MCF 10A (cell line): Measurements from ENCODE around the gene MPLKIP. TPM values are rescaled to one million over a fixed set of nuclear protein-coding genes. Genes with fewer than 3 reads are reported as not detected.
A peak's percentile ranks its signal among the peaks of the same experiment; 100 is the strongest.

ENCODE experiments used
- BruUV-seq: library from RNA; stranded (reverse); fragments of 400-500 nt; replicated peaks from 2 replicates; lab custom pipeline; 2021; lab: Mats Ljungman, UMichigan
- CTCF ChIA-PET: fragments of 300-600 bp; sonication (Branson Sonifier 250); formaldehyde crosslinking; extraction: SDS; loops from one replicate; lab custom pipeline; 2021; ENCODE audit warnings: antibody characterized with exemption, inconsistent platforms; lab: Yijun Ruan, JAX
- POLR2A ChIA-PET: fragments of 300-600, 350-650 bp; sonication (Branson Sonifier 250); formaldehyde crosslinking; extraction: SDS; loops from one replicate; lab custom pipeline; 2020; ENCODE audit warnings: antibody characterized with exemption, inconsistent platforms; lab: Yijun Ruan, JAX
- DNase-seq: peaks from one replicate; pipeline ENCODE4 v3.0.0-alpha.2; 2018; ENCODE audit not compliant: unreplicated experiment
- H3K27ac Mint-ChIP-seq: one replicate; pipeline ENCODE4 v1.8.0; 2022; ENCODE audit warnings: mild to moderate bottlenecking, low read depth, mixed read lengths; ENCODE audit not compliant: unreplicated experiment
- H3K27me3 Mint-ChIP-seq: one replicate; pipeline ENCODE4 v1.8.0; 2022; ENCODE audit warnings: mixed read lengths; ENCODE audit not compliant: insufficient read depth, unreplicated experiment
- H3K36me3 Mint-ChIP-seq: one replicate; pipeline ENCODE4 v1.8.0; 2022; ENCODE audit warnings: mild to moderate bottlenecking, moderate library complexity, mixed read lengths; ENCODE audit not compliant: insufficient read depth, unreplicated experiment
- H3K4me1 Mint-ChIP-seq: one replicate; pipeline ENCODE4 v1.8.0; 2022; ENCODE audit warnings: mixed read lengths; ENCODE audit not compliant: insufficient read depth, unreplicated experiment
- H3K4me3 Mint-ChIP-seq: one replicate; pipeline ENCODE4 v1.8.0; 2022; ENCODE audit warnings: mild to moderate bottlenecking, moderate library complexity, mixed read lengths; ENCODE audit not compliant: unreplicated experiment
- H3K9me3 Mint-ChIP-seq: one replicate; pipeline ENCODE4 v1.8.0; 2022; ENCODE audit warnings: mixed read lengths; ENCODE audit not compliant: unreplicated experiment
- CTCF ChIP-seq: fragments of 200-600 bp; IDR thresholded peaks from one replicate; pipeline ENCODE4 v1.8.0; 2022; ENCODE audit warnings: antibody characterized with exemption, mild to moderate bottlenecking; ENCODE audit not compliant: unreplicated experiment
- intact Hi-C: fragments of 100-400 bp; cut with micrococcal nuclease; formaldehyde crosslinking; loops from 2 replicates; pipeline ENCODE4 v1.14.1; 2022
- total RNA-seq: library from RNA; stranded (reverse); gene quantifications from 2 replicates; pipeline ENCODE4 v1.2.3, GENCODE V29; 2022

MPLKIP gene
- total RNA-seq, 1 experiment from 2014 or later = 30.6 TPM

GRCh38 chr7:40095230-40095629 lies 39.2 kb downstream of the MPLKIP start:
- TSS peak; percentile 26 for BruUV-seq
- no peak overlapping the region for H3K4me3 Mint-ChIP-seq
- H3K9me3 Mint-ChIP-seq = no peaks in the 10 kb centered on the region
- intact Hi-C loops = no loop called here
- H3K4me1 Mint-ChIP-seq = no peaks in the 10 kb centered on the region
- no peak overlapping the region for H3K27ac Mint-ChIP-seq
- H3K27me3 Mint-ChIP-seq = no peaks in the 10 kb centered on the region
- no peak for TF ChIP-seq CTCF
- ChIA-PET CTCF (interaction anchor here (1.2 kb wide), 1 partner anchor 515 kb away, joined by 4 read pairs; no protein-coding TSS in a partner anchor), POLR2A (no interaction called here)
- DNase-seq = no peak
- H3K36me3 Mint-ChIP-seq = peaks cover 74% of the 10 kb centered on the region

DNA sequence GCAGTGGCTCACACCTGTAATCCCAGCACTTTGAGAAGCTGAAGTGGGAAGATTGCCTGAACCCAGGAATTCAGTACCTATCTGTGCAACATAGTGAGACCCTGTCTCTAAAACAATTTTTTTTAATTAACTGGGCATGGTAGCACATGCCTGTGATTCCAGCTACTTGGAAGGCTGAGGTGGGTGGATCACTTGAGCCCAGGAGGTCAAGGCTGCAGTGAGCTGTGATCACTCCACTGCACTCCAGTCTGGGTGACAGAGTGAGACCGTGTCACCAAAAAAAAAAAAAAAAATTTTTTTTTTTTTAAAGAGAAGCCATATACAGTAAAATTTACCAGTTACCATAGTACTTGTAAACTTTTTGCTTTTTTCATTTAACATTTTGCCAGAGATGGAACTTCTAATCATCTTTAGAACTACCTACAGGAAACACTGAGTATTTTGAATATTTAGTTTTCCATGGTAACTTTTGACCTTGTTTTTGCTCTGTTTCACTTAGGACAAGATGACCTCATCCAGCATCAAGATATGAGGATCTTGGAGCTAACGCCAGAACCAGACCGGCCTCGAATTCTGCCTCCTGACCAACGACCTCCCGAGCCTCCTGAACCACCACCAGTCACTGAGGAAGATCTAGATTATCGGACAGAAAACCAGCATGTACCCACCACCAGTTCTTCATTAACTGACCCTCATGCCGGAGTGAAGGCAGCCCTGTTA lies 40.6 kb downstream of the MPLKIP start:
- Mint-ChIP-seq H3K36me3 (peaks cover 81% of the 10 kb centered on the region), H3K9me3 (no peaks in the 10 kb centered on the region), H3K4me1 (no peaks in the 10 kb centered on the region), H3K27ac (no peak overlapping the region), H3K4me3 (no peak overlapping the region), H3K27me3 (no peaks in the 10 kb centered on the region)
- intact Hi-C loops = no loop called here
- no peak for TF ChIP-seq CTCF
- no TSS peak for BruUV-seq
- DNase-seq = no peak
- ChIA-PET CTCF (interaction anchor here (0.8 to 1.0 kb wide), 2 partner anchors 9 to 14 kb away, joined by 3 read pairs; no protein-coding TSS in a partner anchor), POLR2A (interaction anchor here (0.7 kb wide), 1 partner anchor 206 kb away, joined by 3 read pairs; no protein-coding TSS in a partner anchor)

DNA sequence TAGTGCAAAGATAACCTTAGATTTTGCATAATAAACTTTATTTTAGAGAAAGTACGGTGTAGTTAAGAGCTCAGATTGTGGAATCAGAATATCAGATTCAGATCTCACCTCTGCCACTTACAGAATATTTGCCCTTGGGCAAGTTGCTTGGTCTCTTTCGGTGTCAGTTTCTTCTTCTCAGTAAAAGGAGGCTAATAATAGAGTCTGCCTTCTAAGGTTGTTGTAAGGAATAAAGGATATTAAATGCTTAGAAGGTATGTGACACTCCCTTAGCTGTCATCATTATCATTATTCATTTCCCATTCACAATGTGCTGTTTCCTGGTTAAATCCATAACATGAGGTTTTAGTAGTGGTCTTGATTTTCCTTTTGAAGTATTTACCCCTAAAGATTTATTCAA lies 42.2 kb downstream of the MPLKIP start:
- CTCF ChIA-PET = interaction anchor here (0.6 kb wide), 1 partner anchor 467 kb away, joined by 4 read pairs; no protein-coding TSS in a partner anchor
- Mint-ChIP-seq H3K9me3 (no peaks in the 10 kb centered on the region), H3K4me3 (no peak overlapping the region), H3K36me3 (peaks cover 86% of the 10 kb centered on the region), H3K27ac (no peak overlapping the region), H3K27me3 (no peaks in the 10 kb centered on the region), H3K4me1 (no peaks in the 10 kb centered on the region)
- POLR2A ChIA-PET = interaction anchor here (0.6 kb wide), 1 partner anchor 141 kb away, joined by 3 read pairs; no protein-coding TSS in a partner anchor
- no peak for TF ChIP-seq CTCF
- BruUV-seq = no TSS peak
- DNase-seq = no peak
- intact Hi-C loops = no loop called here

DNA sequence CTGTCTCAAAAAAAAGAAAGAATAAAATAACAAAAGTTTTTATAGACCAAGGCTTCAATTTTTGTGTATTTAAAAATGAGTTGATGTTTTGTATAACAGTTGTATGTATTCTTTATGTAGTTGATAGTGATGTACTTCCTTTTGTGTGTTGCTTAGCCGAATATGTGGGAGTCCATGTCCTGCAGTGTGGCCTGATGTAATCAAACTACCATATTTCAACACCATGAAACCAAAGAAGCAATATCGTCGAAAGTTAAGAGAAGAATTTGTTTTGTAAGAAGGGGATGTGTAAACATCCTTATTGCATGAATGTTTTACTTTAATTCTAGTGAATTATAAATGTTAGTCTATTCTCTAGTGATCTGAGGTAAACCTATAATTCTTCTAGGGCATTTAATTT lies 56.6 kb downstream of the MPLKIP start:
- BruUV-seq = no TSS peak
- peak; percentile 47 for DNase-seq
- CTCF ChIA-PET = interaction anchor here (1.3 kb wide), 1 partner anchor 182 kb away, joined by 3 read pairs; no protein-coding TSS in a partner anchor
- POLR2A ChIA-PET = interaction anchor here (0.6 kb wide), 1 partner anchor 185 kb away, joined by 3 read pairs; no protein-coding TSS in a partner anchor
- H3K9me3 Mint-ChIP-seq = no peaks in the 10 kb centered on the region
- peak overlapping the region; percentile 39 for H3K27ac Mint-ChIP-seq
- no peak for TF ChIP-seq CTCF
- peaks cover 32% of the 10 kb centered on the region for H3K36me3 Mint-ChIP-seq
- no peak overlapping the region for H3K4me3 Mint-ChIP-seq
- H3K27me3 Mint-ChIP-seq = no peaks in the 10 kb centered on the region
- peaks cover 5% of the 10 kb centered on the region for H3K4me1 Mint-ChIP-seq
- intact Hi-C loops = no loop called here
